HUES64 (cell line): ENCODE measurements around the gene DNAH12.

Experiments
- H3K27ac ChIP-seq: 2 replicates; pipeline ENCODE4 v1.7.0; 2013; ENCODE audit warnings: low read depth, low read length, inconsistent platforms
- H3K27me3 ChIP-seq: 2 replicates; pipeline ENCODE4 v1.6.1; 2013; ENCODE audit warnings: mild to moderate bottlenecking, low read length; ENCODE audit not compliant: insufficient read depth
- H3K36me3 ChIP-seq: 2 replicates; pipeline ENCODE4 v1.6.1; 2013; ENCODE audit warnings: mild to moderate bottlenecking, low read length; ENCODE audit not compliant: insufficient read depth
- H3K4me1 ChIP-seq: 2 replicates; pipeline ENCODE4 v1.6.1; 2013; ENCODE audit warnings: mild to moderate bottlenecking, low read length, moderate library complexity; ENCODE audit not compliant: insufficient read depth
- H3K4me3 ChIP-seq: 2 replicates; pipeline ENCODE4 v1.5.1; 2013; ENCODE audit warnings: mild to moderate bottlenecking, low read length, moderate library complexity
- H3K9ac ChIP-seq: 2 replicates; pipeline ENCODE4 v1.6.1; 2013; ENCODE audit warnings: mild to moderate bottlenecking, low read depth, low read length
- H3K9me3 ChIP-seq: 2 replicates; pipeline ENCODE4 v1.6.1; 2013; ENCODE audit warnings: low read depth, low read length; ENCODE audit not compliant: insufficient read depth
- WGBS: fragments of 150-250, 120-280 bp; methylation state at CpG from one replicate; pipeline ENCODE4 v1.1.7; 2013; ENCODE audit warnings: missing lambda C conversion rate; 5-methylcytosine and 5-hydroxymethylcytosine counted together

Gene DNAH12

DNA sequence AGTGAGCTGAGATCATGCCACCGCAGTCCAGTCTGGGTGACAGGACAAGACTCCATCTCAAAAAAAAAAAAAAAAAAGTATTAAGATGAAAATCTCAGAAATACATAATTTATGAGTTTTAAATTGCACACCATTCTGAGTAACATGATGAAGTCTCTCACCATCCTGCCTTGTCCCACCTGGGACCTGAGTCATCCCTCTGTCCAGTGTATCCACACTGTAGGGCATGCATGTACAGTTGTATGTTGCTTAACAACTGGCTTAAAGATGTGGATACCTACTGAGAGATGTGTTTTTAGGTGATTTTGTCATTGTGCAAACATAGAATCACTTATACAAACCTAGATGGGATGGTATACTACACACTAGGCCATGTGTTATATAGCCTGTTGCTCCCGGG lies 268.8 kb downstream of the DNAH12 start:
- H3K4me3 ChIP-seq = no peak overlapping the region
- no peaks in the 10 kb centered on the region for H3K4me1 ChIP-seq
- no peak overlapping the region for H3K27ac ChIP-seq
- no peaks in the 10 kb centered on the region for H3K27me3 ChIP-seq
- peaks cover 6% of the 10 kb centered on the region; the same call in 1 of the 2 replicates for H3K9me3 ChIP-seq
- H3K9ac ChIP-seq = no peak overlapping the region
- WGBS = no CpG with 5 or more reads among the region's 2 CpGs
- peaks cover 27% of the 10 kb centered on the region for H3K36me3 ChIP-seq

DNA sequence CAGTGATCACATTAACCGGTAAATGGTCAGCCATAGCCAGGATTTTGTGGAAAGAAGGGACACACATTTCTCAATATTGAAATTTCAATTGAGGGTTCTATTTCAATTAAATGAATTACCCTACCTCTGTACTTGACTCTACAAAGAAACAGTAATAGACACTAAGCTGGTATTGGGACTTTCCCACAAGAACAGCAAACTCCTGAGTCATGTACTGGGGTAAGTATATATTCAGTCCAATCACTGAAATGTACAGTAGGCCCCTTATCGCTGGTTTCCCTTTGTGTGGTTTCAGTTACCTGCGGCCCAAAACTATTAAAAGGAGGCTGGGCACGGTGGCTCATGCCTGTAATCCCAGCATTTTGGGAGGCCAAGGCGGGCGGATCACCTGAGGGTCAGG lies 269.3 kb downstream of the DNAH12 start:
- peaks cover 33% of the 10 kb centered on the region for H3K36me3 ChIP-seq
- 96% methylated on average over 6 of the region's 6 CpGs for WGBS
- H3K4me3 ChIP-seq = no peak overlapping the region
- no peaks in the 10 kb centered on the region for H3K27me3 ChIP-seq
- H3K4me1 ChIP-seq = no peaks in the 10 kb centered on the region
- no peak overlapping the region for H3K27ac ChIP-seq
- 0 out of 2 replicates have a peak, but pooled peaks cover 4% of the 10 kb centered on the region for H3K9me3 ChIP-seq
- H3K9ac ChIP-seq = no peak overlapping the region

- H3K4me1 ChIP-seq = no peaks in the 10 kb centered on the region
- WGBS = no CpG with 5 or more reads among the region's 1 CpG
- peaks cover 73% of the 10 kb centered on the region for H3K36me3 ChIP-seq
- no peaks in the 10 kb centered on the region for H3K27me3 ChIP-seq
- H3K4me3 ChIP-seq = no peak overlapping the region
- no peaks in the 10 kb centered on the region for H3K9me3 ChIP-seq
- no peak overlapping the region for H3K27ac ChIP-seq
- H3K9ac ChIP-seq = no peak overlapping the region
Observed at GRCh38 chr3:57268416-57268815, 275.7 kb downstream of the DNAH12 start.

GRCh38 chr3:57261929-57262328 lies 282.2 kb downstream of the DNAH12 start:
- WGBS = 100% methylated on average over 2 of the region's 3 CpGs

DNA sequence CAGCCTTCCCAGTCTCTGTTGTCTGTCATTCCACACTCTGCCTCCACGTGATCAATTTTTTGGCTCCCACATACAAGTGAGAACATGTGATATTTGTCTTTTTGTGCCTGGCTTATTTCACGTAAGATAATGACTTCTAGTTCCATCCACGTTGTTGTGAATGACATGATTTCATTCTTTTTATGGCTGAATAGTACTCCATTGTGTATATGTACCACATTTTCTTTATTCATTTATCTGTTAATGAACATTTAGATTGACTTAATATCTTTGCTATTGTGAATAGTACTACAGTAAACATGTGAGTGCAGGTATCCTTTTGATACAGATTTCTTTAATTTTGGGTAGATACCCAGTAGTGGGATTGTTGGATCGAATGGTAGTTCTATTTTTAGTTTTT lies 283.0 kb downstream of the DNAH12 start:
- 96% methylated on average over 4 of the region's 4 CpGs for WGBS
- H3K4me1 ChIP-seq = no peaks in the 10 kb centered on the region
- H3K9me3 ChIP-seq = no peaks in the 10 kb centered on the region
- H3K27ac ChIP-seq = no peak overlapping the region
- no peaks in the 10 kb centered on the region for H3K27me3 ChIP-seq
- H3K4me3 ChIP-seq = no peak overlapping the region
- peaks cover 67% of the 10 kb centered on the region for H3K36me3 ChIP-seq
- no peak overlapping the region for H3K9ac ChIP-seq

More at GRCh38 chr3:57261929-57262328, 282.2 kb downstream of the DNAH12 start:
- Histone ChIP-seq H3K4me3 (no peak overlapping the region), H3K9ac (no peak overlapping the region), H3K4me1 (no peaks in the 10 kb centered on the region), H3K27me3 (no peaks in the 10 kb centered on the region), H3K27ac (no peak overlapping the region), H3K9me3 (no peaks in the 10 kb centered on the region), H3K36me3 (peaks cover 66% of the 10 kb centered on the region)

- Histone ChIP-seq H3K4me3 (no peak overlapping the region), H3K27me3 (no peaks in the 10 kb centered on the region), H3K27ac (no peak overlapping the region), H3K36me3 (peaks cover 58% of the 10 kb centered on the region), H3K9me3 (no peaks in the 10 kb centered on the region), H3K4me1 (no peaks in the 10 kb centered on the region), H3K9ac (no peak overlapping the region)
Observed at GRCh38 chr3:57257678-57258077, 286.5 kb downstream of the DNAH12 start.

GRCh38 chr3:57256844-57257243 lies 287.3 kb downstream of the DNAH12 start:
- H3K36me3 ChIP-seq = peaks cover 66% of the 10 kb centered on the region
- no peak overlapping the region for H3K27ac ChIP-seq
- no peaks in the 10 kb centered on the region for H3K27me3 ChIP-seq
- no peak overlapping the region for H3K9ac ChIP-seq
- no peaks in the 10 kb centered on the region for H3K4me1 ChIP-seq
- no peaks in the 10 kb centered on the region for H3K9me3 ChIP-seq
- 89% methylated on average over 3 of the region's 3 CpGs for WGBS
- H3K4me3 ChIP-seq = no peak overlapping the region

- H3K27me3 ChIP-seq = no peaks in the 10 kb centered on the region
- H3K4me3 ChIP-seq = no peak overlapping the region
- H3K4me1 ChIP-seq = no peaks in the 10 kb centered on the region
- no peak overlapping the region for H3K9ac ChIP-seq
- H3K27ac ChIP-seq = no peak overlapping the region
- peaks cover 59% of the 10 kb centered on the region for H3K36me3 ChIP-seq
- WGBS = 90% methylated on average over 1 of the region's 1 CpG
- H3K9me3 ChIP-seq = no peaks in the 10 kb centered on the region
Observed at GRCh38 chr3:57252404-57252803, 291.7 kb downstream of the DNAH12 start.

GRCh38 chr3:57244946-57245345 lies 299.2 kb downstream of the DNAH12 start:
- 78% methylated on average over 1 of the region's 2 CpGs for WGBS
- no peak overlapping the region for H3K4me3 ChIP-seq
- no peak overlapping the region for H3K9ac ChIP-seq
- no peaks in the 10 kb centered on the region for H3K4me1 ChIP-seq
- no peaks in the 10 kb centered on the region for H3K27me3 ChIP-seq
- no peak overlapping the region for H3K27ac ChIP-seq
- H3K9me3 ChIP-seq = no peaks in the 10 kb centered on the region
- peaks cover 93% of the 10 kb centered on the region for H3K36me3 ChIP-seq
